Measurements from ENCODE around the gene RNF26.
A peak's percentile ranks its signal among the peaks of the same experiment; 100 is the strongest.
"Not testable (repeated sequence)": the region's sequence is repeated elsewhere in the genome, so short reads cannot be mapped to it uniquely, and the experiment has no call there.

Gene RNF26

DNA sequence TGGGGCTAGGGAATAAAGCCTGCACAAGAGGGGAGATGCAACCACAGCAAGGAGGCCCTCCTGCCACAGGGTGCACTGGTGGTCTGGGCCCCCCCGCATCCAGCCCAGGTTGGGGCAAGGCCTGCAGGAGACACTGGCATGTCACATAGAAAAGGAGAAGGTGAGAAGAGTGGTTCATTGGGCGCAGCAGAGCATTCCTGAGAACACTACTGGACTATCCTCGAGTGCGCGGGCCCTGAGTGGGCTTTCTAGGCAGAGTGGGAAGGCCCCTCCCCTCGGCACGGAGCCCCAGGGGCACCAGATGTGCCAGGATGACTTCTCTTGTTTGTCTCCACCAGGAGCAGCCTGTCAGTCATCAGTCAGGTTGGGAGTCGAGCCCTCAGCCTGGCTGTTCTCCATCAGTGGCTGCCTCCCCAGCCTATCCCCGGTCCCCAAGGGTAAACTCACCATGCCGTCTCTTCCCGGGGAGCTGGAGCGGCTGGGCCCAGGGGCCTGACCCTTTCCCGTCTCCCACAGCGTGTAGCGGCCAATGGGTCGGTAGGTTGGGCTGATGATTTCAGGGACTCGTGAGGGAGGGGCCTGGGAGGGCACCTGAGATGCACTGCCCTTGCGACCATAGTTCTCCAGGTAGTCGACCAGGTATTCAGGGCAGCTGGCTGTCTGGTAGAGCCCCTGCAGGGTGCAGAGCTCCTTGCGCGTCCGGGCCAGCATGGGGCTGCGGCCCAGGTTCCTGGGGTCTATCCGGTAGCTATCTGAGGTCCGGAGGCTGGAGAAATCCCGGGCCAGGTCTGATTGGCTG lies 38.1 kb downstream of the RNF26 start:
- no peak for FAIRE-seq

DNA sequence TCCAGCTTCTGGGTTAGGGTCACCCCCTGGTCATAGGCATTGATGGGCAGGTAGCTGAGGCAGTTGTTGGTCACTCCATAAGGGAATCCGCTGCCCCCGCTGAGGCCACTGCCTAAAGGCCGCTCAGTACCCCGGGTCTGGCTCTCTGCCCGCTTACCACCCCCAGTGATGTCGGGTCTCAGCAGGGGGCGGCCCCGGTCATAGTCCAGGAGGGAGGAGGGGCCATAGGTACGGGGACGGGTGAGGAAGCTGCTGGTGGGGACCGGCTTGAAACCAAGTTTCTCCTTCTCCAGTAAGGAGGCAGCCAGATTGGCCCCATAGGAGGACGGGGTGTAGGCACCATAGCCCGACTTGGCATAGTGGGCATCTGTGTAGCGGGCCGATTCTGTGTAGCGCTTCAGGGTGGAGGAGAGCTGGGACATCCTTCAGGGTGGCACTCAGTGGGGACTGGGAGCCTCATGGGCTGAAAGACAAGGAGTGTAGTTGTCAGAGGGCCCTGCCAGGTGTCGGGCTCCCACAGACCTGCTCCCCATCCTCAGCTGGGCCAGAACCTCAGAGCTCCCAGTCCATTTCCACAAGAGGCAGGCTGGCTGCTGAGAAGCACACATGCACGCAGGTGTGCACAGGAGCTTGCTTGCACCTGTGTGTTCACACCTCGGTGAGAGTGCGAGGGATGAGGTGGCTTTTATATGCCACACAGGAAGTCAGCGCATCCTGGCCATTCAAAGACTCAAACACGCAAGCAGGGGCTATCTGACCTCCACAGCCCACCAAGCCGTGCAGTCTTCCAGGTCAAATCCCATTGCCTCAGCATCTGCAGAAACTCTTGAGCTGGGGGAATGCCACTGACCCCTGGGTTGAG lies 39.0 kb downstream of the RNF26 start:
- FAIRE-seq: no peak

DNA sequence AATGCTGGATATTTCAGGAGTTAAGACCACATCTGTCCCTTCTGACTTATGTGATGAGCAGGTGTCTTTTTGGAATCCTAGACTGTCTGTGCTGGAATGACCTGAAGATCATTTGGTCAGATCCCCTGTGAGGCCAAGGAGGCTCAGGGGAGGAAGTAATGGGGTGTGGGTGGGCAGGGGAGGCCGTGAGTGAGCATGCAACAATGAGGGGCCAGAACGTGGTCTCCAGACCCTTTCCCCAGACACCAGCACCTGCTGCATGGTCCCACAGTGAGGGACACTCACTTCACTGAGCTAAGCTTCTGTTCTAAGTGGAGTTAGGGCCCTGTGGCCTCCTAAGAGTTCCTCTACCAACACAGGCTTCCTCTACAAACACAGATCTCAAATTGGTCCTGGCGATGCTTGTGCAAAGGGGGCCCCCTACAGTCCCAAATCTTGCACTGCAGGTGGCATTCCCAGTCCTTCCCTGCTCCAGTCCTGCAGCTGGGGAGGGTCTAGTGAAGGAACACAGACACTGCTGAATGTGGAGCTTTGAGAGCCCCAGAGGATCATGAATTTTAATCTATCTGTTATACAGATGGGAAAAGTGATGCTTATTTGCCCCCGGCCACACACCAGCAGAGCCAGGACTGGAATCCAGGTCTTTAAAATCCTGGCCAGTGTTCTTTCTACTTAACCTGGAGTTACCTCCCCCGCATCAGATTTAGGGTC lies 39.7 kb downstream of the RNF26 start:
- FAIRE-seq: peak; percentile 95

DNA sequence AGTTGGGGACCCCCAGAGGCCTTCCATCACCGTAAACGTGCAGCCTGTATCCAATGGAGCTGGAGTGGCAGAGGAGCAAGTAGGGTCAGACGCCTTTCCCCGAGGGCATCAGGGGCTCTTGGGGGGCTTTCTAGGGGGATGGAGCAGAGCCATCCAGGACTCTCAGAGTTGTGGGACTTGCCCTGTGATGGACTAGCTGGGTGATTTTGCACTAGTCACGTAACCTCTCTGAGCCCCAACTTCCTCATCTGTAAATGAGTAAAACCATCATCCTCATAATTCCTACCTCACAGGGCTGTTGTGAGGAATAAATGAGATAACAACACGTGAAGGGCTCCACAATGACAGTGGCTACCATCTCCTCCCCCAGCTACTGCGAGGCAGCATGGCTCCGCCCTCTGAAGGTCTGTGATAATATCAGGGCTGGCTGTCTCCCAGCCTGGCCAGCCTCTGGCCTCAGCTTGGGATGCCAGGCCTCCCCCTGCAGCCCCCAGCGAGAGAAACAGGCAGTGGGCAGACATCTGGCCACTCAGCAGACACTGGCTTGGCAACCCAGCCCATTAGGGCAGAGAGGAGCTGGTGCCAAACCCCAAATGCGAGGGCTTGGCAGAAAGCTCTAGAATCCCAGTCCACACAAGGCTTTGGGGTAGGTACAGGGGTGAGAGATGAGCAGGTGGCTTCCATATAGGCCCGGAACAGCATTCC lies 40.5 kb downstream of the RNF26 start:
- no peak for FAIRE-seq

DNA sequence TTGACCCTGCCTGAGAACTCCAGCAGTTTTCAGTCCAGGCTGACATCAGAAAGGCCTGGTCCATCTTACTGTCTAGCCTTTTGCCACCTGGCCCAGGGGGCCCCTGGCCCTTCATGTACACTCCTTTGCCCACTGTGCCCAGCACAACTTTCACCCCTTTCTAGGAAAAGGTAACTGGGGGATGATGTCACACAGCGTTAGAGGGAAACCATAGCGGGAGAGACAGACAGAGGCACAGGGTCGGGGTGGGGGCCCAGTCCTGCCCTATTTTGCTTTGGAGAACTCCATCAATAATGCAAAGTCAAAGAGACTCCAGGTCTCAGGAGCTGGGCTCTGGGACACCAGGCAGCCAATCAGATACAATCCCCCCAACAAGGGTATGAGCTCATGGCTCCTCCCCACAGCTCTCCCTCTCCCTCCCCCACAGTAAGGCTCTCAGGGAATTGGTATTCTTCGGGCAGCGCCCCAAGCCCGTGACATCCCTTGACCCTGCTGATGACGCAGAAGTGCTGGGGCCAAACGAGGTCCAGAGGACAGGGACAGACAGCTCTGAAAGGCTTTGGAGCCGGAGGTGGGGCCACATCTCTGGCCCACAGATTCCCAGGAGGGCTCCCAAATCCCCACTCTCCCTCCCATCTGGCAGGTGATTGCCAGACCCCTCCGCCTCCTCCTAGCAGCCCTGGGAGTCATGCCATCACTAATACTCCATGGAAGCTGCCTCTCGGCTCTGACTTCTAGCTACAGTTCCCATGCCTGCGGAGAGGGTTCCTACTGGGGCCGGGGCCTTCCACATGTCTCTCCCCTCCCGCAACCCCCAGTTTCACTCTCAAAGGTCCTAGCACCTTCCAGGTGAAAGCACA lies 41.2 kb downstream of the RNF26 start:
- no peak for FAIRE-seq

DNA sequence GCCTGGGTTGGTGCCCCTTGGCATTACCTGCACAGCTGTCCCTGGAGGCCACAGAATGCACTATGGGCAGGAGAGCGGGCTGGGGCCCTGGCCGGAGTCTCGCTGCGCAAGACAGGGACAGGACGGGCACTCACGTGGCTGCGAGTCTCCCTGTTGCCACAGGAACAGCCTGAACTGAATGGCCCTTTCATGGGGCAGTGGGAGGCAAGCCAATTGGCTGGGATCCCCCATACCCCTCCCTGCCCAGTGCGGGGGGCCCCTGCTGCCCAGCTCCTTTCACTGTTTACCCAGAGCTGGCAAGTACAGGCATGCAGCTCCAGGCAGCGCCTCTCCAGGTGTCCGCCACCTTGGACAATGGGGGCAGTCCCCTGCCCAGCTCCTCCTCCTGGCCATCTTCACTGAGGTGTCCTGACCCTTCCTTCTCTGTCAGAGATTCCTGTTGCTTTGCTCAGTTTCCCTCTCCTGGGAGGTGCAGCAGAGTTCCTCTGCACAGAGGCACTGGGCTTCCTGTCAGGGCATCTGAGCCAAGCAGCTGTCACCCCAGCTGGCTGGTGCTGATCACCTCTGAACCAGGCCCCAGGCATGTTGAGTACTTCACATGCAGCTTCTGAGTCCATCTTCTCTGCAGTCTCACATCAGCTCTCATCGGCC lies 42.0 kb downstream of the RNF26 start:
- no peak for FAIRE-seq

DNA sequence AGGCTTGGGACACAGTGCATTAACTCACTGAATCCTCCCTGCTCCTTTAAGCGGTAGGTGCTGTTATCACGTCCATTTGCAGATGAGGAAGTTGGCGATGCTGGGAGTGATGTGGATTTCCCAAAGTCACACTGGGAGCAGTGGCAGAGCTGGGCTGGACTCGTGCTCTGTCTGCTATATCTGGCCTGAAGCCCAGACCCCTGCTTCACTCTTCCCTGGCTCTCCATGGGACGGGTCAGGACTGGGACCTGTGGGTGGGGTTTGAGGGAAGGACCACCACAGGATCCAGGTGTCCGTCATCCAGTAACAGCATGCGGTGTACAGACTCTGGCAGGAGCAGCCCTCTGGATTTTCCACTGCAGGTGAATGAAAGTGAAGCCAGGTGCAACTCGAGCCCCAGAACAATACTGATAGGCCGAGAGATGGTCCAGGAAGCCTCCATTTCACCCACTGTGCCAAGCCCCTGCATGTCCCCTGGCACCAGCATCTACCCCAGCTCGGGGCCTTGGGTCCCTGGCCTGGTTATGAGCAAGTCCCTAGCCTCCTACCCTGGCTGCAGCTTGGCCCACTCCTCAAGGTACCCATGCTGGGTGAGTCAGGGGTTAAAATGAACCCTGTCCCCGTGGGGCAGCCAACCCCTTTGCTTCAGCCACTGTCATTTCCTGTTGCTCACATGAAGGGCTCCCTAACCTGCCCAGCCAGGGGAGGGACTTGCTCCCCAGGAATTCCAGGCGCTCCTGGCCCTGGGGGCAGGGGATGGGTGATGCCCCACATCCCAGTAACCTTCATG lies 43.0 kb downstream of the RNF26 start:
- FAIRE-seq: no peak

DNA sequence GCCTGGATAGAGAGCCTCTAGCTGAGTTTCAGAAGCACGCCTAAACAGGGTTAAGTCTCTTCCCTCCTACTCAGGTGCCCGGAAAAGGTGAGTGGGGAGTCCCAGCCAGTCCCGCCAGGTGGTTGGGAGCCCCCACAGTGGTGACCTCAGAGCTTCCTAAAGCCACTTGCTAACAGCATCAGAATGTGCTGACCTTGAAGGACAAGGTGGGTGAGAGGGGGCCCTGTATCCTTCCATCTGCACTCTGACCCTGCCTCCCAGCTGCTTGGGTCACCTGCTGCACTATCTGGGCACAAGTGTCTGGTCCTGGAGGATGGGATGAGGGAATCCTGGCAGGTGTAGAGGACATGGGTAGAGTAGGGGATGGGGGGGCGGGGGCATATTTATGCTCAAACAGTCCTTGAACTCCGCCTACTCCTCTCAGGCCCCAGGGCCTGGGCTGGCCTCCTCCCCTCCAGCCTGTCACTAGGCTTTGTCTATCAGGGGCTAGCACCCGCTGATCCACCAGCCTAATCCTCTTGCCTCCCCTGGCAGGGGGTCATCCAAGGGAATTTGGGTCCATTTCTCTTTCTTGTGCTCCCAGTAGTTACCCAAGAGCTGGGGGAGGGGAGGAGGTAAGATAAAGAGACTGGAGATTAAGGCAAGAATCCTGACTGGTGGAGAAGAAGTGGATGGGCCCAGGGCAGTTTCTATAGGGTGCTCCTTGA lies 43.8 kb downstream of the RNF26 start:
- FAIRE-seq: no peak

DNA sequence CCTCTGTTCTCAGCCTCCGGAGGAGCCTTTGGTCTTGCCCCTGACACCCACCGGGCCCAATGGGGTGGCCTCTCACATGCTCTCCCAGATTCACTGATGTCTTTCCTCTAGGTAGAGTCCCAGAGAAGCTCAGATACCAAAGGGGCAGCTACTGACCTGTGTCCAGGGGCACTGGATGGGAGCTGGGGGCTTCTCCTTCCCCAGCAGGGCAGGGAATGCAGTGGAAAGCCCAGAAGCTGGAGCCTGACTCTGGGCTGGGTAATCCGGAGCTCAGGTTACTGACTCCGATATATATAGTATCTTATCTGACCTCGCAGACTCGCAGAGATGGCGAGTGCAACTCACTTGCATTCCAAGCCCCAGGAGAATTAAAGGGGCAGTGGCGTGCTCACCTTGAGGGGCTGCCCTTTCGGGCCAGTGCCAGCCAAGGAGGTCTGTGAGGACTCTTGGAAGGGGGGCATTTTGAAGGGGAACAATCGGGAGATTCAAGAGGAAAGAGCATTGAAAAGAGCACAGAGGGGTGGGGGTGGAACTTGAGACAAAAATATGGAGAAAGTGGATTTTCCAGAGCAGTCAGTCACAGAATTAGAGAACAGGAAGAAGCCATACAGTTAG lies 44.6 kb downstream of the RNF26 start:
- FAIRE-seq: no peak

DNA sequence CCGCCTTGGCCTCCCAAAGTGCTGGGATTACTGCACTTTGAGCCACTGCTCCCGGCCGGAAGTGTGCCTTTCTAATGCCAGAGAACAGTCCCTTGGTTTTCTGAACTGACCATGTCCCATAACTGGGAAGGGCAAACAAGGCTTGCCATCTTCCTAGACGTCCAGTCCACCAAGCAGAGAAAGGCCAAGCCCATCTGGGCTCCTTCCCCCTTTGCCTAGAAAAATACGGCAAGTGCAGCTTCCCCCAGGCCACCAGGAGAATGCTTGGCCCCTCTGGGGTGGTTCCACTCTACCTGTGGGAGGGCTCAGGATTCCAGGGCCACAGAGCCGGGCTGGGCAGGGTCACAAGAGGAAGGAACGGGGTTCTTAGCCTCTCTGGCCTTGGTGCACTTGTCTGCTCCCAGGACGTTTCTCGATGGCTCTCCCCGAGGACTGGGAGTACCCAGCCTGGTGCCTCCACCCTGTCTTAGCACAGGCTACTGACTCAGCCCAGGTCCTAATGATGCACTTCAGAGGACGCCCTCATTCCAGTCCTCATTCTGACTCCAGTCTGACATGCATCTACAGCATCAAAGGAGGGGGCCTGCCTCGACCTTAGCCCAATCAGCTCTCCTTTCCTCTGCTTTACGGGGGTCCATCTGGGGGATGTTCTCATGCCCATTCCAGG lies 46.0 kb downstream of the RNF26 start:
- FAIRE-seq: no peak

DNA sequence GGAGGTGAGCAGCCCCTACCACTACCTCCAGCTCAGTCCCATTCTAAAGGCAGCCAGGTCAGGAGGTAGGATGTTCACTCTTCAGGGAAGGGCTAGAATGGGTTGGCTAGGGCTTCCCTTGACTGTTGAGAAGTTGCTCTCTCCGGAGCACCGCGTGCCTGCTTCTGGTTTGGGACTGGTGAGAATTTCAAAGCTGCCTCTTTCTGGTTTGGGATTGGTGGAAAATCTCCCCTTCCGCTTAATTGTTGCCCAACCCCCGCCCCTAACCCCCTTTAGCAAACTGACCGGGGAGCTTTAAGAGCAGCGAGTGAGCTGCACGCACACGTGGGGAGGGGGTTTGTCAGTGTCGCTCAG lies 46.5 kb downstream of the RNF26 start:
- FAIRE-seq: peak; percentile 77

DNA sequence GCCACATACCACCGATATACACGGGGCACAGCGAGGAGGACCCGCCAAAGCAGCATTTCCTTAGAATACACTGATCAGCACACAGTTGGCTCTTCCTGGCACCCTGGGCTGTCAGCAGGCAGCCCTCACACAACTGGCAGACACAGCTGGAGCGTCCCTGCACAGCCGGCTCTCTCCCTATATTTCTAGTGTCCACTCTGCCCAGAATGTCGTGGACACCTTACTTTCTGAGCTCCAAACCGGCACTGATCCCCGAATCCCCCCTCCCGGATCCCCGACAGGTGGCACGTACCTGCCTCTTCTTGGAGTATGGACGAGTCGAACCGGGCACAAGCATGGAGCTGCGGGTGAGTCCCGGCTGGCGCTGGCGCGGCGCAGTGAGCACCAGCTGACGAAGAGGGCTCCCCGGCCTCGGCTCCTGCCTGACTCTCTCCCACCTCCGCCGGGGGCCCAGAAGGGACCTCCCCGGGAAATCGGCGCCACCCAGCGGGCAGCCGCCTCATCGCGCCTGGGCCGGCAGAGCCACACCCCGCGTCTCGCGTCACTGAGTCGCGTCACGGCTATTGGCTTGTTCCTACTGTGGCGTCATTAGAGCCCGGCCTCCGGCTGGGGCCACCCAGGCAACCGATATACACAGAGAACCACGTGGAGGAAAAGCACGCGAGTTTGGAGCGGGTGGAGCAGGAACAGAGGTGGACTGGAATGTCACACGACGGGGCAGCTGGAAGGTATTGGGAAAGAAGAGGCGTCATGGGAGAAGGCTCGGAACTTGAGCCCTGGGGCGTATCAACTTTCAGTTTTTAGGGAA lies 47.1 kb downstream of the RNF26 start, which contains the start of gene USP2:
USP2 (minus strand) TSS at position 510 of the 808 bp plus-strand sequence. CDS start 8,210 bp downstream, outside the sequence.
- peak; percentile 95 for FAIRE-seq

DNA sequence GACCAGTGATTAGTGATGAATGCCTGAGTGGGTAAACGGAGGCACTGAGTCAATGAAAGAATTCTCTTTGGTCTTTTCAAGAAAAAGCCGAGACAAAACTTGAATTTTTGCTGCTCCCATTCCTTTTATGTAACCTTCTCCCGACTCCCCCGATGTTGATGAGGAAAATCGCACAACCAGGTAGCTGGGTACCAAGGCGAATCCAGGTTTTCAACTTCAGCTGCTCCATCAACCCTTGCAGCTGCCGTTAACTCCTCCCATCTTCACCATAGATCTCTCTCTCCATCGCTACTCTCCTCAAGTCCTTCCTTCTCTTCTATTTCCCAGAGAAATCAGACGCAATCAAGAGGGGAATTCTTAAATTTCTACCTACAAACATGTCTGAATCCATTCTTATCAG lies 47.8 kb downstream of the RNF26 start:
- no peak for FAIRE-seq

DNA sequence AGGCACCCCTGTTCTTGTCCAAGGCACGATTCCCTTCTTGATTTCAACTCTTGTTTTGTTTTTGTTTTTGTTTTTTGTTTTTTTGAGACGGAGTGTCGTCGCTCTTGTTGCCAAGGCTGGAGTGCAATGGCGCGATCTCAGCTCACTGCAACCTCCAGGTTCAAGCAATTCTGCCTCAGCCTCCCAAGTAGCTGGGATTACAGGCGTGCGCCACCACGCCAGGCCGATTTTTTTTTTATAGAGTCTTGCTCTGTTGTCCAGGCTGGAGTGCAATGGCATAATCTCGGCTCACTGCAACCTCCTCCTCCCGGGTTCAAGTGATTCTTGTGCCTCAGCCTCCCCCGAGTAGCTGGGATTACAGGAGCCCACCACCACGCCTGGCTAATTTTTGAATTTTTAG lies 48.2 kb downstream of the RNF26 start:
- not testable (repeated sequence) for FAIRE-seq

DNA sequence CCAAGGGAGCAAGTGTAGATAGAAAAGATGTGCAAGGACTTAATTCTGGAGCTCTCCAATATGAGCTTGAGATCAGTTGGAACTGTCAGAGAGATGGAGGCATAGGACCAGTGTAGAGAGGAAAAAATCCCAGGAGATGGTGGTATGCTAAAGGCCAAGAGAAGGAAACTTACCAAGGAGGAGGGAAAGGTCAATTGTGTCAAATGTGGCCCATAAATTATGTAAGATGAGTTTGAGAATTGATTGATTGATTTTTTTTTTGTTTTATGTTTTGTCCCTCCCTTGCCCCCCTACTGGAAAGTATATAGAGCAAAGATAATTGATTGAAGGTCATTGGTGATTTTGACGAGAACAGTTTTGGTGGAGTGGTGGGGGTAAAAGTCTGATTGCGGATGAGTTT lies 50.0 kb downstream of the RNF26 start:
- FAIRE-seq: no peak

All from G401.6 (cell line).